ENCODE results near the gene RAB6A.
A peak's percentile ranks its signal among the peaks of the same experiment; 100 is the strongest.
"Not testable (repeated sequence)": the region's sequence is repeated elsewhere in the genome, so short reads cannot be mapped to it uniquely, and the experiment has no call there.

Gene RAB6A
- total RNA-seq, result 58.0 to 90.0 reads per million in 2 donors

DNA sequence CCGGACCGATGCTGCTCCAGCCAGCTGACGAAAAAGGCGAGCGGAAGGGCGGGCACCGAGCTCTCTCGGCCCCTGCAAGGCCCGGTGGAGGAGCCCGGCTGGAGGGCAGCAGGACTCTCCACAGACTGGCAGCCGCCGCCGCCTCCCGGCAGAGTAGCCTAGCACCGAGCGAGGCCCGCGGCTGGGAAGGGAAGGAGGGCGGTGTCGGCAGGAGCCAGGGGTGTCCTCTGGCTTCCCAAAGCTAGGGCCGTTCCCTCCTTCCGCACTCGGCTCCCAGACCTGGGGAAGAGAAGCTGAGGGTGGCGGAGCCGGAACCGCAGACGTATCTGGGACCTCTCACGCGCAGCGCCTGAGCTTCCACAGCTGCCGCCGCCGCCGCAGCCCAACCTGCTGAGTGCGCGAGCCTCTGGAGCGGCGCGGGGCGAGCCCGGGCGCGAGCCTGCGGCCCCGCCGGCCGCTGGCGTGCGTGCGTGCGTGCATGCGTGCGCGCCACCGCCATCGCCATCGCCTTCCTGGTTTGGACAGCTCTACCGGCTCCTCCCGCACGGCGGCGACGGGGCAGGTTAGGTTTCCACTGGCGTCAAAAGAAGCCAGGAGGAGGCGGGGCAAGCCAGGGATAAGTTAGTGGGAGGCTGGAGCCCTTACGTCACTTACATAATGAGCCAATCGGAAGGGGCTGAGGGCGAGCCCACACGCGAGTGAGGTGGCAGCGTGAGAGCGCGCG, at the start of gene RAB6A:
Gene RAB6A (minus strand): TSS at position 396 of the 724 bp plus-strand sequence. CDS start 439 bp downstream, outside the sequence.
- peak; percentile 97 to 100 (median 100) for DNase-seq

DNA sequence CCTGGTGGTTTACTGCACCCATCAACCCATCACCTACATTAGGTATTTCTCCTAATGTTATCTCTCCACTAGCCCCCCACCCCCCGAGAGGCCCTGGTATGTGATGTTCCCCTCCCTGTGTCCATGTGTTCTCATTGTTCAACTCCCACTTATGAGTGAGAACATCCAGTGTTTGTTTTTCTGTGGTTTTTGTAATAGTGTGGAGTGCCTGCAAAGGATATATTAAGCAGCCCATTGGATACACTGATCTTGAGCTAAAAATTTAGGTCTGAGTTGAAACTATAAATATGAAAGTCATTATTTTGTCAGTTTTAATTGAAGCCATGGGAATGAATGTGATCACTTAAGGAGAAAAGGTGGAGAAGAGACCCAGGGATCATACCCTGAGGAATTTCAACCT, 49.8 kb upstream of the RAB6A start:
- no peak for DNase-seq

DNA sequence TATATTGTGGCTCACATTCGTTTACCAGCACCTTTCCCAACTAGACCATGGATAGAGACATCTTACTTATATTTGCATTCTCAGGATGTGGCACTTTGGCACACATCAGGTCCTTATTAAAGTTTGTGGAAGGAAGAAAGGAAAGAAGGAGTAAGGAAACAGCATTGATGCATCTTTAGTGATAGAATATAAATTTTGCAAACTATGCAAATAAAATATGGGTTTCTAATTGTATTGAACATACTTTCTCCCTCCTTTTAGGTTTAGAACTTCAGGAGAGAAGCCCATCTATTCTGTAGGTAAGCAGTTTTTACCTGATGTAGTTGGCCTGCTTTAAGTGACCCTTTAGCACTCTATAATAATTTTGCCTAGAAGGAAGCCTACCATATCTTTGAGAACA, 47.2 kb upstream of the RAB6A start:
- no peak for DNase-seq

DNA sequence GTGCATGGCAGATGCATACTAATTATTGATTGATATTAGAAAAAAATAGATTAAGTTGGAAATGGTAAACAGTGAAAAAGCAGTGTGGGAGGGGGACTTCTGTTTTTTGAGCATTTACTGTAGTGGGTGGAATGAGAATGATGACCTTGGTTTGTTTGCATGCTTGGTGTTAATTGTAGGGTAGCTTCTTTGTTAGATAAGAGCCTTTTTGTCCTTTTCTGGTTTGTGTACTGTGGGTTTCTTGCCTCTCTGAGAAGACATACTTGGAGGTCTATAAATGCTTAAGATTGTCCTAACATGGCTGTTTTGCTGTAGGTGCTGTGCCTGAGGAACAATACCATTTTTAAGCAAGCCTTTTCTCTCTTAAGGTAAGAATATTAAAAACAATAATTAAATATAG, 43.8 kb upstream of the RAB6A start:
- DNase-seq, result no peak

DNA sequence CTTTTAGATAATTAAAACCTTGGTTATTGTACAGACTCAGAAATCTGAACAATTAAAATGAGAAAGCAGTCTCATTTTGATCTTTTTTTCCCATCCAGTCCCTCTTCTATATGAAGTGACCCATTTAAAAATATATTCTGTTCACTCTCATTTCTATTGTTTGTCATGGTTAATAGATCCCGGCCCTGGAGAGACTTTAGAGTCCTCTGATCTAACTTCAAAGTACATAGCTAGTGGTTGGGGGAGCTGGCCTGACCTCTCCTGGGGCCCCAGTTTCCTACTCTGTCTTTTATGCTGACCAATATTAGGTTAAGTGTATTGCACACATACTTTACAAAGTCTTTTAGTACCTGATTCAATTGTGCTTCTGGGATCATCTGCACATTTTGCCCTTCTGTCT, 40.3 kb upstream of the RAB6A start:
- no peak for DNase-seq

DNA sequence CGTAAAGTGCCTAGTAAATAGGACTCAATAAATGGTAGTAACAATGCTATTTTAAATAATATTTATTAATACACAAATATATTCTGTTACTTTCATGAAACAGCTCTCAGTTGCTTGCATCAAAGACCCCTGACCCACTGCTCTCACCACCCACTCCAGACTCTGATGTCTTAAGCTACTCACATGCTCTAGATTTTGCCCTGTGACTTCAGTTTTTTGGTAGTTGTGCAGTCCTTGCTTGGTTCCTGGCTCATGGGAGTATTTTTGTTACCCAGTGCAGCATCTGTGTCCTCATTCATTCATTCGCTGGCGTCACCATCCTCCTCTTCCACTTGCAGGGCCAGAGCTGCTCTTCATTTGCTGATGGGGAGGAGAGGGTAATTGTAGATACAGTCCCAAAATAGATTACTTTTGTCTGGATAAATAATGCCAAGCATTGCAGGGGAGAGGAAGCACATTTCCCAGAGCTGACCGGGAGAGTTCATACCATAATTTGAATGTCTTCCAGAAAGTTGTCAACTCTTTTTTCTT, 39.5 kb upstream of the RAB6A start:
- DNase-seq, result no peak

DNA sequence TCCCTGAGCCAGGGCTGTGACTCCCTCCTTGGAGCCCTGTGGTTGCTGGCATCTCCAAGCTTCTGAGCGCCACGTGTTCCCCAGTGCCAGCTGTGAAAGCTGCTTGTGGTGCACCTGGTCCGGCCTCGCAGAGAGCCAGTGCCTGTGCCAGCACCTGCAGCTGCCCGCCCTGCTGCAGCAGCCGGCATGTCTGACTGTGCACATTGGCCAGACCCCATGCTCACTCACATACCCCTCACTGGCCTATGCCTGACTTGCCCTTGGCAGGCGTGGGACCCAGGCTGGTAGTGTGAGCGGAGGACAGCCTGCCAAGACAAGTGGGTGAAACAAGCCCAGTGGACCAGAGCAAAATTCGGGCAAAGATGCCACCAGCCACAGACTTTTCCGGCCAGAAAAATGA, 36.6 kb upstream of the RAB6A start:
- DNase-seq, result no peak

DNA sequence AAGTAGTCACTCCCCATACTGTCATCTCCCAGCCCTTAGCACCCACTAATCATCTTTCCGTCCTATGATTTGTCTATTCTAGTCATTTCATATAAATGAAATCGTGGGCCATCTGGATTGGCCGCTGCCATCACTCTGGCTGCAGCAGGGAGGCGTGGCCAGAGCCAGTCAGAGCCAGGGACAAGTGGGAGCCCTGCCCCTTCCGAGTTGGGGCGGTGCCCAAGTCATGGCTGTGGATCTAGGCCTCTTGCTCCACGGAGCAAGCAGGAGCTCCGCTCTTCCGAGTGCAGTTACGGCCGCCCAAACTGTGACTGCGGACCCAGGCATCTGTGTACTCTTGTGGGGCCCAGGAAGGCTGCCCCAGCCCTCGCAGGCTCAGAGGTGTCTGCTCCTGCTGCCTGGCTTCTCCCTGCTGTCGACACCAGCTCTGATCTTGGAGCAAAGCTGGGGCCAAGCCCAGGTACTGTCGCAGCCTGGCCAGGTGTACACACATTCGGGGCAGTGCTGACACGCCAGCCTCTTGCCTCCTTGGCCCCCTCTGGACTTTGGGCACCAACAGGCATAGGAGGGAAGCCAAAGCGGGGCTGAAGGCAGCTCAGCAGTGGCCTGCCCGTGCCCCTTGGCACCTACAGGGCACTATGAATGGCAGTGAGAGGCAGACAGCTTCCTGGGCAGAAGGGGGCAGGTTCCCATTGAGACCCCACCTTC, 35.2 kb upstream of the RAB6A start:
- no peak for DNase-seq

DNA sequence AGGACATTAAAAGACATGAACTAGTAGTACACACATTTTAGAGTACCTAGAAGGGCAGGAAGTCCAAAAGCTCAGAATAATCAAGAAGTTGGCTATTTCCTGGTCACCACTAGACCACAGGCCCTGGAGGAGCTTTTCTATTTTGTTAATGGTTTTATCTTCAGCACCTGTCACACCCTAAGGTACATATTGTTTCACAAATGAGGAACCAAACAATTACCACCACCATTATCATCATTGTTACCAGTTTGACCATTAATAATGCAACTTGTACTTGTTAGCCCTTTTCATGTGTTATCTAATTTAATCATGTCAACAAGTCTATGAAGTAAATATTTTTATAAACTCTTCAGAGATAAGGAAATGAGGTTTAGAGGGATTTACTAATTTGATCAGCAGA, 31.7 kb upstream of the RAB6A start:
- no peak for DNase-seq

DNA sequence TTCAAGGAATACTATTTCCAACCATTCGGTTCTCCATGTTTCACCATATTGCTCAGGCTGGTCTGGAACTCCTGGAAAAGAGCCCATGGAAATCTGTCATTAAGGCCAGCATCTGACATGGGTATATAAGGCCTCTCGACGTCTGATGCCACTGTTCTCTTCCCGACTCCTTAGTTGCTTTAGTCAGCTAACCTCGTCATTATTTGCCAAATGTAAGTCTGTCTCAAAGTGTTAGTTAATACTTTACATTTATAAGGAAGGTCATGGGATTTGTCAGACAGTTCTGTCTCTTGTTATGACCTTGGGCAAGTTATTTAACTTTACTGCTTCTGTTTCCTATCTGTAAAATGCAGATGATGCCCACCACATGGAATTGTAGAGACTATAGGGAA, 28.4 kb upstream of the RAB6A start:
- no peak for DNase-seq

DNA sequence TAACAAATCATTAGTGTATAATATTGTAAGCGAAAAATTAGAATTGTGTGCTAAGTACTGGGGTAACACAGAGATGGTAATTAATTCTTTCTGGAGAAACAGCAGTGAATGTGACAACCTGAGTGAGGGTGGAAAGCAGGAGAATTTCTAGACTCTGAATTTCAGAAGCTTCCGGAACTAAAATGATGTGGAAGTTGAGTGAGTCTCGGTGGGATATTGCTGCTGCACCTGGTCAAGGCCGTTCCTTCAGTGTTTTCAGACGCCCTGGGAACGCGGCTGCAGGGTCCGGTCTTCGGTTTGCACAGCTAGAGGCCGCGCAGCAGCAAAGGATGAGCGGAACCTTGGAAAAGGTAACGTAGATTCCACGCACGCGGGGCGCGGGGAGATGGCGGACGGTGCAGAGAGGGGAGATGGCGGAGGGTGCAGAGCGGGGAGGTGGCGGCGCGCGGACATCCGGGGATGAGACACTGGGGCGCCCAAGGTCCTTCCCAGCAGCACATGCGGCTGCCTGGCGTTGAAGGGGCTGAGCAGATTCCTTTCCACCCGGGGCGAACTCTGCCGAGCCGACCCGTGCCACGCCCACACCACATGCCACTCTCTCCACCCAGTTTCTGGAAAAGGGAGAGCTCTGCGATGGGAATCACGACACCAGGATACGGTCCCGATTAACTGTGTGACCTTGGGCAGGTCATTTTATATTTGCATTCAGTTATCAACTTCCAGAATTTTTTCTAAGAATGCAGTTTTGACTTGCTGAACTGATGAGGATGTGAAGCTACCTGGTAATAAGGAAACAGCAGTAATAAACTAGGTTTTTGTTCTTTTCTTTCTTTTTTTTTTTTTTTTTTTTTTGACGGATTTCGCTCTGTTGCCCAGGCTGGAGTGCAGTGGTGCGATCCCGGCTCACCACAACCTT, 27.0 kb upstream of the RAB6A start, which contains the start of gene MRPL48:
Gene MRPL48 (plus strand): TSS at position 232 of the 916 bp plus-strand sequence. CDS start 98 bp downstream, at position 330.
- peak; percentile 69 to 95 (median 82) for DNase-seq

DNA sequence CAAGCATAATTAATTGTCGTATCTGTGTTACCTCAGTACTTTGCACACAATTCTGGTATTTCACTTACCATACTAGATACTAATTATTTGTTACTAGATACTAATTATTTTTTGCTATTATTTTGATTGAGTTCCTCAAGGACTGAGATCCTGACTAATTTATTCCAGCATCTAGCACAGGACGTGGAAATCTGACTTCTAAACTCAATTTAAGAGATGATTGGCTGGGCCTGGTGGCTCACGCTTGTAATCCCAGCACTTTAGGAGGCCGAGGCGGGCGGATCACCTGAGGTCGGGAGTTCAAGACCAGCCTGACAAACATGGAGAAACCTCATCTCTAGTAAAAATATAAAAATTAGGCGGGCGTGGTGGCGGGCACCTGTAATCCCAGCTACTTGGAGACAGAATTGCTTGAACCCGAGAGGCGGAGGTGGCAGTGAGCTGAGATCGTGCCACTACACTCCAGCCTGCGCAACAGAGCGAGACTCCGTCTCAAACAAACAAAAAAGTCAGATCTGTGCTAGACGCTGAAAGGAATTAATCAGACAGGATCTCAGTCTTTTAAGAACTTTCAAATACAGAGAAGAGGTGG, 26.3 kb upstream of the RAB6A start:
- no peak for DNase-seq

DNA sequence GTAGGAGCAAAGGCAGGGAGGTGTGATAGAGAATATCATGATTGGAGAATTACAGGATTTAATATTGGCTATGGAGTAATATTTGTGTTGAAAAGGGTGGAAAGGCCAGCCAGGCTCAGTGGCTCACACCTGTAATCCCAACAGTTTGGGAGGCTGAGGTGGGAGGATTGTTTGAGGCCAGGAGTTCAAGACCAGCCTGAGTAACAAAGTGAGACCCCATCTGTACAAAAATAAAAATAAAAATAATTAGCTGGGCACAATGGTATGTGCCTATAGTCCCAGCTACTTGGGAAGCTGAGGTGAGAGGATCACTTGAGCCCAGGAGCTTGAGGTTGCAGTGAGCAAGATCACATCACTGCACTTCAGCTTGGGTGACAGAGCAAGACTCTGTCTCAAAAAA, 24.6 kb upstream of the RAB6A start:
- DNase-seq, result not testable (repeated sequence)

DNA sequence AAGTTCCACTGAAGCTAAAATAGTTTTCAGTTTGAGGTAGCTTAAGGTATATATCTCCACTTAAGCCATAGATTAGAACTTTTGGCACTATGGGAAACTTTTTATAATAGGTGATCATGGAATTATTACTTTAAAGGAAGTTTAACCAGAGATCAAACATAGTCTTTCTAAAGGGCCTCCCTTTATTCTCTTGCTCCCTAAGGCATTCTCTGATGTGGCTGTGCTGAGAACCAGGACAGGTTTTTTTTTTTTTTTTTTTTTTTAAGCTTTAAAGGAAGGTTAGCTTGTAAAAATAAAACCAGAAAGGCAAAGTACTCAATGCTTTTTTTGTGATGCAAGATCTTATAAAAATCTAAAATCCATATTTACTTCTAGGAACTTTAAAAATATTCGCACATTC, 23.9 kb upstream of the RAB6A start:
- DNase-seq, result no peak

DNA sequence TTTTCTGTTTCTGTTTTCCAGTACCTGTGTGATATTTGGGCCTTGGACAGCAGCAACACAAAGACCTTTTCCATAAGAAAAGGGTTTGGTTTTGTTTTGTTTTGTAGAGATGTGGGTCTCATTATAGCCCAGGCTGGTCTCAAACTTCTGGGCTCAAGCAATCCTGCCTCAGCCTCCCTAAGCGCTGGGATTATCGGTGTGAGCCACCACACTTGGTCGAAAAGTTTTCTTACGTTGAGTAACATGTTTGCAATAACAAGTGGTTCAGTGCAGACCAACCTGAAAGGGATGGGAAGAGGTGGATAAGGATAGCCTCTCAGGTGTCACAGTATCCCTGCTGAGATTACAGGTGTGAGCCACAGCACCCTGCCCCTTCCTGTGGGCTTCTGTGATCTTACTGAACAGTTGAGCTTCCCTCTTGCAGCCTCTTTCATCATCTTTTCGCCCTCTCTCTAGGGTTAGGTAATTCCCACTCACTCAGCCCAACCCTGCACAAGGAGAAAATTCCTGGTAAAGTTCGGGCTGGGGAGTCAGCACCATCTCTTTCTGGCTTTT, 23.3 kb upstream of the RAB6A start:
- no peak for DNase-seq

DNA sequence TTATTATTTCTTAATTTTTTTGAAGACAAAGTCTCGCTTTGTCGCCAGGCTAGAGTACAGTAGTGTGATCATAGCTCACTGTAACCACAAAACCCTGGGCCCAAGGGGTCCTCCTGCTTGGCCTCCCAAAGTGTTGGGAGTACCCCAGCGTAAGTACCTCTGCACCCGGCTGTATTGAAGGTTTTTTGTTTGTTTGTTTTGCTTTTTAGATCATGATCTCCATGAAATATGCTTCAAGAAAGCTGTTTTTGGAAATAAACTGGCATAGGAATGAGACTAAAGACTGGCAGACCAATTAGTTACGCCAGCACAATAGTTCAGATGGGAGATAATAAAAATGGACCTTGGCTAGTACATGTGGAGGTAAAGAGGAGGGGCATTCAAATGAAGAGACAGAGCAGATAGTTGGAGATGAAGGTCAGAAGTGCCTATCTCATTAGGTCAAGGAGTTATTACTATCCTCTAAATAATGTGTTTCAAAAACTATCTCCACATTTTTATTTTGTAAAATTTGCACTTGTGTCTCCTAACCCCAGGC, 22.7 kb upstream of the RAB6A start:
- no peak for DNase-seq

DNA sequence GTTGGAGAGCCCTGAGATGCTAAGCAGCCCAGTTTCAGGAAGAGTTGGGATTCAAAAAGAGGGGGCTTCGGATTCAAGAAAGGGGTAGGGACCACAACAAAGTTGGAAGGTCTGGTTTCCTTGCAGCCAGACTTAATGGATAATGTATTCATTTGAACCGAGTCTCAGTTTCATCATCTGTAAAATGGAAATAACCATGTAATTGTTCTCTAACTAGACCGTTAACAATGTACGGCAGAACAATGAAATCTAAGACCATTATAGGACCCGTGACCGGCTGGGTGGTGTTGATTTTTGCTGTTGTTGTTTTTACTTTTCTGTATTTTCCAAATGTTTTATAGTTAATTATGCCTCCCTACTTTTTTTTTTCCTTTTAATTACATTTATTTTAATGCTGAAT, 20.4 kb upstream of the RAB6A start:
- no peak for DNase-seq

DNA sequence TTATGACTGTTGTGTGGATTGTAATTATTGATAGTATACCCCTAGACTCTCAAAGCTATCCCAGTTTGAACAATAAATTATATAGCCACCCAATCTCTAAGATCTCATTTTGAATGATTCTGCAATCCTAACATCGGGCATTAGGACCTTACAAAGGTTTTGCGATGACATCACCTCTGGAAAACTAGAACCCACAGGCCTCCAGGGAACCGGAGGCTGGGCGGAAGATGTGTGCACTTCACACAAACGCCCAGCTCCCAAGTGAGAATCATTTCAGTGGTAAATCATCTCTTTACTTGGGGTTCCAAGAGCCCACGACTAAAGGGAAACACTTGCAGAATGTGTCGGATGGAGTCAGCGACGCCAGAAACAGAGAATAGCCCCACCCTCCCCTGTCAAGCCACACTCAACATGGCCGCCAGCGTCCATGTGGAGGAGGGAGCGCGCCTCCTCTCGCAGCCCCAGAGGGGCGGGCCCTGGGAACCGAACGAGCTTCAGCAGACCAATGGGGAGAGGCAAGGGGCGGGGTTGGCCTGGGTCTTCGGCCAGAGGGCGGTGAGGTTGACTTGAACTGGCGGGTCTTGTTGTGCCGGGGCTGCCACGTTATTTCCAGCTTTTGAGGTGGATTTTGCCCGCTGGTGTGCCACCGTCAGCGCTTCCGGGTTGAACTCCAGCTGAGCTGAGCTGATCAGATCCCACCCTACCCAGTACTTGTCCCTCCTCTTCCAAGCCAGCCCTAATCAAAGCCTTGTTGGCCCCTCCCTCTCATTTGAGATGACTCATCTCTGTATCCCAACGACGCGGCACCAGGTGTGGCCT, 18.4 kb upstream of the RAB6A start:
- DNase-seq, result peak; percentile 91 to 99 (median 97)

DNA sequence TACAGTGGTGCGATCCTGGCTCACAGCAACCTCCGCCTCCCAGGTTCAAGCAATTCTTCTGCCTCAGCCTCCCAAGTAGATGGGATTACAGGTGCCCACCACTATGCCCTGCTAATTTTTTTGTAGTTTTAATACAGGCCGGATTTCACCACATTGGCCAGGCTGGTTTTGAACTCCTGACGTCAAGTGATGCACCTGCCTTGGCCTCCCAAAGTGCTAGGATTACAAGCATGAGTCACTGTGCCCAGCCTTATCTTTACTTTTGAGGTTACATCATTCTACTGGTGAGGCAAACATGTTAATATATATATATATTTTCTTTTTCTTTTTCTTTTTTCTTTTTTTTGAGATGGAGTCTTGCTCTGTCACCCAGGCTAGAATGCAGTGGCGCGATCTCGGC, 9.9 kb upstream of the RAB6A start:
- not testable (repeated sequence) for DNase-seq

DNA sequence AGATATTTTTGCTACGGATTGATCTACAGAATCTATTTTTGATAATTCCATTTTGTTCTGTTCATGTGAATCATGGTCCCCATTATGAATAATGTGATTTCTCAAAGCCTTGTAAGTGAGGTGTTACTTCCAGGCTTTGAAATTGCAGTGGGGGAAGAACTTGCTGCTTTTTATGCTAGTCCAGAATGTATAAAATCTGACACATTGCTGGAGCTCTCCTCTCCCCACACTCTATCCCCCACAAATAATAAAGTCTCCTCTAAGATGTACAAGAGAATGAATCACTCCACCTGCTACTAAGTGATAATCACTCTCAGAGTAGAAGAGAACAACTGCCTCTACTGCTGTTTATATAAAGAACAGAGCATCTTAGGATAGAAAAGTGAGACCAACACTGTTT, 5.9 kb upstream of the RAB6A start:
- no peak for DNase-seq

DNA sequence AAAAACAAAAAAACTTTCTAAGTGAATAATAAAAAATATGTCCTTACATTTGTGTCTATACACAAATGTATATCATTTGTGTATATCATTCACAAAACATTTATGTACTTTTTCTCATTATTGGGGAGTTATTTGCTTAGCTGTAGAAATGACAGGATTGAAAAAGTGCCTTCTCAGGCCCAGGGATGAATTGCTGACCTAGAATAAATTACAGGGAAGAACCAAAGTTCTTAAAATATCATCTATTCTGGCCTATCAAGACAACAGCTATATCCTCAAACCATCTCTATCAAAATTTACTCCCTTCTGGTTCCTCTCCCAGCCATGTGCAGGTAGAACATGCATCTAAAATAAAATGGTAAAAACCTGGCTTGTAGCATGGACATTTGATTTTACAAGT, 1.9 kb upstream of the RAB6A start:
- no peak for DNase-seq

Measured in T-helper 2 cell (primary cell).